ENCODE data around the gene BST1.

DNA sequence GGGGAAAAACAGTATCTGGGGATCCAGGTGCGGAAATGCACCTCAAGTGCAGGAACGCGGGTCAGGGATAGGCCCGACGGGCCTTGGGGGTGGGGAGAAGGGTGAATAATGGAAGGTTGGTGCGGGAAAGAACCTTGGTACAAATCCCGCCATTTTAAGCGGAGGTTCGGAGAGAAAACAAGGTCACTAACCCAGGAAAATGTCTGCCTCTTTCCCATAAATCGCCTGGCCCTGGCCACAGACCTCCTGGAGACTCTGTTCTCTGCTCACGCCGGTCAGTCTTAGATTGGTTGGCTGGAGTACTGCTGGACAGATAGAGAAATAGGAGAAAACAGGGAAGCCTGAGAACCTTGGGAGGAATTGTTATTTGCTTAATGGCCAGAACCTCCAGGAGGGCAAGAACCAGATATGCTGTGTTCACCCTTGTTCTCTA is 46.8 kb upstream of the BST1 start:
- TF ChIP-seq, protein P1, sequence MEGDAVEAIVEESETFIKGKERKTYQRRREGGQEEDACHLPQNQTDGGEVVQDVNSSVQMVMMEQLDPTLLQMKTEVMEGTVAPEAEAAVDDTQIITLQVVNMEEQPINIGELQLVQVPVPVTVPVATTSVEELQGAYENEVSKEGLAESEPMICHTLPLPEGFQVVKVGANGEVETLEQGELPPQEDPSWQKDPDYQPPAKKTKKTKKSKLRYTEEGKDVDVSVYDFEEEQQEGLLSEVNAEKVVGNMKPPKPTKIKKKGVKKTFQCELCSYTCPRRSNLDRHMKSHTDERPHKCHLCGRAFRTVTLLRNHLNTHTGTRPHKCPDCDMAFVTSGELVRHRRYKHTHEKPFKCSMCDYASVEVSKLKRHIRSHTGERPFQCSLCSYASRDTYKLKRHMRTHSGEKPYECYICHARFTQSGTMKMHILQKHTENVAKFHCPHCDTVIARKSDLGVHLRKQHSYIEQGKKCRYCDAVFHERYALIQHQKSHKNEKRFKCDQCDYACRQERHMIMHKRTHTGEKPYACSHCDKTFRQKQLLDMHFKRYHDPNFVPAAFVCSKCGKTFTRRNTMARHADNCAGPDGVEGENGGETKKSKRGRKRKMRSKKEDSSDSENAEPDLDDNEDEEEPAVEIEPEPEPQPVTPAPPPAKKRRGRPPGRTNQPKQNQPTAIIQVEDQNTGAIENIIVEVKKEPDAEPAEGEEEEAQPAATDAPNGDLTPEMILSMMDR (conservative IDR thresholded peaks at IDR 0.05 in 1 of 2, IDR thresholded peaks at IDR 0.05 in 1 of 2; ENCODE audit: extremely low read depth in 1 of 2, insufficient read depth in 1 of 2, low read depth in 1 of 2, low read length in 2 of 2), result no peak
- no peak for TF ChIP-seq EZH2 (IDR thresholded peaks at IDR 0.05; ENCODE audit: borderline replicate concordance, low read length)
